Measurements from ENCODE around the gene TSHZ1.
"Not testable (repeated sequence)": the region's sequence is repeated elsewhere in the genome, so short reads cannot be mapped to it uniquely, and the experiment has no call there.

Gene TSHZ1

DNA sequence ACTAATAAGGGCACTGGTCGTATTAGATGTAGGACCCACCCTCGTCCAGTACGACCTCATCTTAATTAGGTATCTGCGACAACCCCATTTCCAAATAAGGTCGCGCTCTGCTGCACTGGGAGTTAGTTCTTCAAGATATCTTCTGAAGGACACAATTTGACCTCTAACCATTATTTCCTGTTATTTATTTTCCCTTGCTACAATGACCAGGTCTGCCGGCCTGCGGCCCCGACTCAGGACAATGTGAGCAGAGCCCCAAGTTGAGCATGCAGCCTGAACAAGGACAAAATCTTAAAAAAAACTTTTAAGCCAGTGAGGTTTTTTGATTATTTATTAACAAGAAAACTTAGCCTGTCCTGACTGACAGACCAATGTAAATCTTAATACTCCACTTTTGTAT, 109.3 kb downstream of the TSHZ1 start:
- DNase-seq = no peak

GRCh38 chr18:75320506-75320905, 109.9 kb downstream of the TSHZ1 start:
- DNase-seq = no peak

DNA sequence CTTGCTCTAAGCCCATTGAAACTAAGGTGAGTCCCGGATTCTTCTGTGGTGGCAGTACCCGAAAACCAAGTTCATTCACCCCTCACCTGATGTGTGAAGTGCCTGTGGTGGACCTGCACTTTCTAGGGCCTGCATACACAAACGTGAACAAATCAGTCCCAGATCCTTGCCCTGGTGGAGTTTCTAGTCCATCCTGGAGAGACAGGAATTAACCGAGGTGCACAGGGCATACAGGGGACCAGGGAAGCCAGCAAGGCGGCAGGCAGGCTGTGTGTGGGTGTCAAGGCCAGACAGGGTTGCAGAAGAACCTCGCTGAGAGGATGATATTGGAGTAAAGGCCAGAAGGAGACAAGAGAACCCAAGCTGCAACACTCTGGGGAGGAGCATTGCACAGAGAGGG, 110.8 kb downstream of the TSHZ1 start:
- DNase-seq = no peak

DNA sequence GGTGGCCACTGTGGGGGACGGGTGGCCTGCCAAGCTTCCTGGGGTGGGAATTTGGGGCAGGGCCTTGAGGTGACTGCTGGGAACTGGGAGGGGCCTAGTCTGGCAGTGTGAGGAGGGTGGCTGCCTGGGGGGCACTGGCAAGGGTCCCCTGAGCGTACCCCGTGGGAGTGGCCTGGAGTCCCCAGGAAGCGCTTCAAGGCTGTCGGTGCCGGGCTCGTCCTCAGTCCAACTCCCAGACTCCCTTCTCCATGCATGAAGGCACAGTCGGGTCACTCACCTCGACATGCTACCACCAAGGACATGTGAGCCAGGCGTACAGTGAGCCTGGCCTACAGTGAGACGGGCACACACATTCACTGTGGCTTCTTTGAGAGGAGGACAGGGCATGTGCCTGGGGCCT, 111.6 kb downstream of the TSHZ1 start:
- DNase-seq = no peak

DNA sequence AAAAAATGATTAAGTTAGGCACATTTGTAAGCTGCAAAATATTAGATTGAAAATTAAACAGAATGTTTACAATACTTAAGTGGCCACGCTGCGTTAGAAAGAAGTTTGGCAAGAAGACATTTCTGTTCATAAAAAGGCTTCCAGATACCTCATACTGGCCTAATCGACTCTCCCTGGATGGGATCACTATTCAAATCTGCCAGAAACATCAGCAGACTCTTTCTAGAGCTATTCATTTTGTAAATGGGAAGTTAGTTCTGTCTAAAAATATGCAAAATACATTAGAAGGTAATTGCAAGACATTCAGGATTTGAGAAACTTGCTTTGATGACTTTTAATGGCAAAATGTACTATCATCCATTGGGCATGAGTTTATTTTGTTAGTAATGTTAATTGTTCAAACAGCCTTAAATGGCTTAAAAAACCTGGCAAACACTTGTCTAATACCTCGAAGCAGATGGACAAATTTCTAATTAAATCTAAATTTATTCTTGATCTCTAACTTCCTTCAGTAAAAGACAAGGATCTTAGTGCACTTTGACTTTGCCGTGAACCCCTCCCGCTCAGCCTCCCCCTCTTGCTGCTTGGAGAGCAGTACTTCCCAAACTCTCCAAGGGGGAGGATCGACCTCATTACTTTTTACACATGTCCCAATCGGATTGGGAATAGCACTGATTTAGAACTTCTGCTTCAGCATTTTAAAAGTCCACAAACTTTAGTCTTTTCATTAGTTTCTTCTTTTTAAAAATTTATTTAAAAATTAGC, 113.4 kb downstream of the TSHZ1 start:
- no peak for DNase-seq

DNA sequence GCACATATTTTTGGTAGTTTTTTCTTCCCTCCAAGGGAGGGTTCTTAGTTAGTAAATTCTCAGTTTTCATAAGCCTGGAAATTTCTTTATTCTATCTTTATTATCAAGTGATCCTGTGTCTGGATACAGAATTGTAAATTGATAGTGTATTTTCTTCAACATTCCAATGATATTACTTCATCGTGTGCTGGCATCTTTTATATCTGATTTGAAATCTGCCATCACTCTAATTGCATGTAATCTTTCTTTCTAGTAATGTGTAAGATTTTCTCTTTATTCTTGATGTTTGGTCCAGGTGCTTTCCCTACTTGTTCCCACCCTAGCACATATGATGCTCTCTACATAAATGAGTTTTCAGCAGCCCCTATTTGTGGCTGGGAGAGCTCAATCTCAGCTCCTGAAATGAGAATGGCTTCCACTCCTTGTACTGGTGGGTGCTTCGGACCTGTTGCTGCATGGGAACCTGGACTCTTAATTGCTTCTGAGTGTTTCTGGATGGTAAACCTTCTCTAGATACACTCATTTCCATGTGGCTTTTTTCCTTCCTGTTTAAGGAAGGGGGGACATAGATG, 114.2 kb downstream of the TSHZ1 start:
- DNase-seq = no peak

- DNase-seq = not testable (repeated sequence)
Observed at GRCh38 chr18:75329753-75330152, 119.2 kb downstream of the TSHZ1 start.

DNA sequence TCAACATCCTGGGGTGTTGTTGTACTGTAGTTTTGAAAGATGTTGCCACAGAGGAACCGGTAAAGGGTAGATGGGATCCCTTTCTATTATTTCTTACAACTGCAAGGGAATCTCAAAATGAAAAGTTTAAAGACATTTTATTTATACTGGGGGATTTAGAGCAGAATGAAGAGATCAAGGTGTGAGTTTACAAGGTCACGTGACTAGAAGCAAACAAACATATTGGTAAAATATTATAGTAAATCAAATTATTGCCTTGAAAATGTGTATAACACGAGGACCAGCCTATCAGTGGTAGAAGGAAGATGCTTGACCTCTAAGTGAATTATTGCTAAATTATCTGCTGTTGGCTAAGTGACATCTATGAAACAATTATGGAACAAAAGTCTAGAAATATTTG, 119.7 kb downstream of the TSHZ1 start:
- no peak for DNase-seq

DNA sequence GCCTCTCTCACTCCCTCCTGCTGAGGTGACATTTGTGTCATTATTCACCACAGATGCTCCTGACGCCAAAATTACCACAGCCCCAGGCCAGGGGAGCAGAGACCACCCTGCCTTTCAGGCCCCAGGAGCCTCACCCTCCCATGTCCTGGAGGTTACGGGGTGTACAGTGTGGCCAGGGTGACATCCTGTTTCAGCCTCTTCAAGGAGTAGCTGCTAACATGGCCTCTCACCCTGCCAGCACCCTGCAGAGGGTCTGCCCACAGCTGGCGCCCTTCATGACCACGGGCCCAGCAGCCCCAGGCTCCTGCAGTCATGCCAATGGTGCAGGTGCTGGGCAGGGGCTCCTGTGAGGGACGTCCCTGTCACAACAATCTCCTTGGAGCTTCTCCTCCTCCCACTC, 124.3 kb downstream of the TSHZ1 start:
- no peak for DNase-seq

DNA sequence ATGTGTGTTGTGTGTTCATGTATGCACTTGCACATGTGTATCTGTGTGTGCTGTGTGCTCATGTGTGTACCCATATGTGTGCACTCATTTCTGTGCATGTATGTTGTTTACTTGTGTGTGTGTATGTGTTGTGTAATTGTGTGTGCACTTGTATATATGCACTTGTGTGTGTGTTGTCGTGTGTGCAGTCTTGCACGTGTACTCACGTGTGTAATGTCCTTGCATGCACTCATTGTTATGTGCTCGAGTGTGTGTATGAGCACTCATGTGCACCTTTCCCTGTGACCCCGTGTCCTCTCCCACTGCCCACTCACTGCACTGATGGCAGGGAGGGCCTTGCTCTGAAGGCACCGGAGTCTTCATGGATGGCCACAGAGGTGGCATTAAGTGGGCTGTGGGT, 124.9 kb downstream of the TSHZ1 start:
- DNase-seq = no peak

- DNase-seq = no peak
Observed at GRCh38 chr18:75336767-75337166, 126.2 kb downstream of the TSHZ1 start.

- DNase-seq = no peak
Observed at GRCh38 chr18:75337348-75337747, 126.8 kb downstream of the TSHZ1 start.

GRCh38 chr18:75338631-75339030, 128.0 kb downstream of the TSHZ1 start:
- DNase-seq = no peak

Measured in eye (tissue), 1 donor.